Fibroblast of pulmonary artery (primary cell): ENCODE data around the gene GDI2.
A peak's percentile ranks its signal among the peaks of the same experiment; 100 is the strongest.

Experiments used
- DNase-seq: peaks from one replicate; pipeline ENCODE4 v3.0.0-alpha.2; 2010; ENCODE audit warnings: low read depth
- H3K4me3 ChIP-seq: replicated peaks from 2 replicates; pipeline ENCODE4 v1.5.1; 2011; ENCODE audit warnings: low read depth, mild to moderate bottlenecking, control low read depth, low read length, moderate library complexity
- TF ChIP-seq, protein P1 (sequence below): IDR thresholded peaks from 2 replicates; pipeline ENCODE4 v1.5.1; 2011; ENCODE audit warnings: mild to moderate bottlenecking, control low read depth, low read length, inconsistent platforms; ENCODE audit errors: missing control alignments

GDI2 gene

DNA sequence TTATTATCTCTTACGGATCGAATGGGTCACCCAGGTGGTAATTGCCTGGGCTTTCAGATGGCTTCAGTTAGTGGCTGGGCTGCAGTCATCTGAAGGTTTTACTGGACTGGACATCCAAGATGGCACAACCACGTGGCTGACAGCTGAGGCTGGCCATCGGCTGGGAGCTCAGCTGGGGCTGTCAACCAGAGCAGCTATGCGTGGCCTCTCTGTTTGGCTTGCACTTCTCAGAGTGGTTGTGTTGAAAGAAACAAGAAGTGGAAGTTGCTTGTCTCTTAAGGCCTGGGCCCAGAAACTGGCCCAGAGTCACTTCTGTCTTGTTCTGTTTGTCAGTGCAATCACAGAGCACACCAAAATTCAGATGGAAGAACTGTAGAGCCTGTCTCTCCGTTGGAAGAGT lies 5.7 kb upstream of the GDI2 start:
- TF ChIP-seq, protein P1, sequence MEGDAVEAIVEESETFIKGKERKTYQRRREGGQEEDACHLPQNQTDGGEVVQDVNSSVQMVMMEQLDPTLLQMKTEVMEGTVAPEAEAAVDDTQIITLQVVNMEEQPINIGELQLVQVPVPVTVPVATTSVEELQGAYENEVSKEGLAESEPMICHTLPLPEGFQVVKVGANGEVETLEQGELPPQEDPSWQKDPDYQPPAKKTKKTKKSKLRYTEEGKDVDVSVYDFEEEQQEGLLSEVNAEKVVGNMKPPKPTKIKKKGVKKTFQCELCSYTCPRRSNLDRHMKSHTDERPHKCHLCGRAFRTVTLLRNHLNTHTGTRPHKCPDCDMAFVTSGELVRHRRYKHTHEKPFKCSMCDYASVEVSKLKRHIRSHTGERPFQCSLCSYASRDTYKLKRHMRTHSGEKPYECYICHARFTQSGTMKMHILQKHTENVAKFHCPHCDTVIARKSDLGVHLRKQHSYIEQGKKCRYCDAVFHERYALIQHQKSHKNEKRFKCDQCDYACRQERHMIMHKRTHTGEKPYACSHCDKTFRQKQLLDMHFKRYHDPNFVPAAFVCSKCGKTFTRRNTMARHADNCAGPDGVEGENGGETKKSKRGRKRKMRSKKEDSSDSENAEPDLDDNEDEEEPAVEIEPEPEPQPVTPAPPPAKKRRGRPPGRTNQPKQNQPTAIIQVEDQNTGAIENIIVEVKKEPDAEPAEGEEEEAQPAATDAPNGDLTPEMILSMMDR, result no peak
- DNase-seq, result no peak
- no peak overlapping the region for H3K4me3 ChIP-seq

DNA sequence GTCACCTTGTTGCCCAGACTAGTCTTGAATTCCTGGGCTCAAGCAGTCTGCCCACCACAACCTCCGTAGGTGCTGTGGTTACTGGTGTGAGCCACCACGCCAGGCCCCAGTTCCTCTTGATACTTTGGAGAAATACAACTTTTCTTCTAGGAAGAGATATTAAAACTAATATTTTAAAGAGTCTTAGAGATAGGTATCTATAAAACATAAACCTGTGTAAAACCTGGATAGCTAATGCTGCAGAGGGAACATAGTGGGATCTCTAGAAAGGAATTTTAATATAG lies 4.8 kb upstream of the GDI2 start:
- DNase-seq, result no peak
- no peak overlapping the region for H3K4me3 ChIP-seq
- TF ChIP-seq, protein P1, result no peak

DNA sequence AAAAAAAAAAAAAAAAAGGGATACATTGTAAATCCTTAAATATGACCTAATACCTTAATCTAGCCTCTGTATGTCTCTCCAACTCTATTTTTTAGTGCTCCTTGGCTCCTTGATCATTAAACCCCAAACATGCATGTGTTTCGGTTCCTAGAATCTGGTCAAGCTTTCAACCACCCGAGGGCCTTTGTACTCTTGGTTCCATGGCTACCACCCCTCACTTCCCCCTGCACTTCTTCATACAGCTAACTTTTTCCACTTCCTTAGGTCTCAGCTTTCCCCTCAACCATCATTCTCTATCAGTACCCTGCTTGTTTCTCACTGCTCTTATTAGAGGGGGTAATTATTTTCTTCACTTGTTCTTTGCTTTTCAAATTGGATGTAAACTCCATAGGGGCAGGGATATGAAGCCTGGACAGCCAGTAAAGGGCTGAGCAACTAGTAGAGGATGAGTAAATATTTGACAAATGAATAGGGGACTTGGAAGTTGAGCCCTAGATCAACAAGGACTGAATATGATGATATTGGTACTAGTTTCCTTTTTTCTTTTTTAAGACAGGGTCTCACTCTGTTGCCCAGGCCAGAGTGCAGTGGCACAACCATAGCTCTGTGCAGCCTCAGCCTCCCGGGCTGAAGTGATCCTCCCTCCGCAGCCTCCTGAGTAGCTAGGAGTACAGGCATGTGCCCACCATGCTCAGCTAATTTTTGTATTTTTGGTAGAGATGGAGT lies 4.3 kb upstream of the GDI2 start:
- TF ChIP-seq, protein P1, result no peak
- H3K4me3 ChIP-seq, result no peak overlapping the region
- DNase-seq, result no peak

DNA sequence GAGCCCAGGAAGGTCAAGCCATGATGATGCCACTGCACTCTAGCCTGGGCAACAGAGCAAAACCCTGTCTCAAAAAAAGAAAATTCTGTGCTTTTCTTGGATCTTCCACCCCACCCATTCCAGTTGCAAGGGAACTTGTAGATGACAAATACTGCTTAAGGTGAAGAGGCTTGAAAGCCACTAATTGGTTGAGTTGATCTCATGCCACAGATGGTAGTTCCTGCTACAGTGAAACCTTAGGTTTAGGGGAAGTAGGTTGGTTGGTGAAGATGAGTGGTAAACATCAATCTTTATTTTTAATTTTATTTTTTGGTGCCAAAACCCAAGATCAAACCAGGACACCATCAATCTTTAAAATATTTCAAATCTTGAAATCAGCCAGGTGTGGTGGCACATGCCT lies 2.9 kb upstream of the GDI2 start:
- no peak overlapping the region for H3K4me3 ChIP-seq
- no peak for DNase-seq
- TF ChIP-seq, protein P1, result no peak

DNA sequence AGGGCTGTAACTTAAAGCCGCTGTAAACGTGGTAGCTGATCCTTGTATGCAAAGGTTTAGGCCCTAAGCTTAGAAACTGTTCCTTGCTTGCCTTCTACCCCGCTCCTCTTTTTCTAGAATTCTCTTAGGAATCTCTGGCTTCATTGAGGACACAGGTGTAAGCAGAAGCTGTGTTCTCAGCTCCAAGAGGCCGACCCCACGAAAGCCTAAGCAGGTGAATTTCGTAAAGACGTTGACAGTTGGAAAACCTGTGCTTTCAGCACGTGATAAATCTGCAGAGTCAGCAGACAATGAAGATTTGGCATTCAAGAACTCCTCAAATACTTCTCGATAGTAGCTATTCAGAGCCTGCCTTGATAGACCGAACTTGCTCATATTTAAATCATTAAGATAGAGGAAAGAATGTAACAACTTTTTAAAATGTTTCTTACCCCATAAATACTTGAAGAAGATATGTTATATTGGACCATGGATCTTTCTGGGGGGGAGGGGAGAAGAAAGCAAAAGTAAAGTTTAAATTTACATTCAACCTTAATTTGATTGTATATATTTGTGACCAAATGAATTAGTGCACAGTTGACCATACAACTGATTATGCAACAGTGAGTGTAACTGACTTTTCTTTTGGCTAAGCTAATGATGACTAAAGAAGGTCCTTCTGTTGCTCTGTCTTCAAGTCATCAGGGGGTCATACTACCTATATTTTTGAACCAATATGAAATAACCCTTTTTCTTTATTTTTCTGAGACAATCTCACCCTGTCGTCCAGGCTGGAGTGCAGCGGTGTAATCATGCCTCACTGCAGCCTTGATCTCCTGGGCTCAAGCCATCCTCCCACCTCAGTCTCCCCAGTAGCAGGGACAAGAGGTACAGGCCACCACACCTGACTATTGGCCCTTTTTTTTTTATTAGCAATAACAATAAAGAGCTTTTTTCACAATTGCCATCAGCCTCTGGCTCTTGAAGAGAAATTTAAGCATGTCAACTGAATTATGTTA lies 1.2 kb upstream of the GDI2 start:
- peak; percentile 21 for DNase-seq

DNA sequence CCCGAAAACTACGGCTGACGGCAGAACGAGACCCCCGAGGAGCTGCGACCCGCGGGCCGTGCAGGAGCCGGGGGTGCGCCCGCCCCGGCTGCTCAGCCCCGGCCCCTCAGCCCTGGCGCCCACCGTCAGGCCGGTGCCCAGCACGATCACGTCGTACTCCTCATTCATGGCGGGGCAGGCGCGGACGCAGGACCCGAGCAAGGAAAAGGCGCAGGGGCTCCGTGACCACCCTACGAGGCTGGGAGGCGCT lies 218 bp downstream of the GDI2 start:
- TF ChIP-seq, protein P1, result no peak
- DNase-seq, result no peak
- H3K4me3 ChIP-seq, result peak overlapping the region; percentile 92

More for the DNA sequence above, 1.2 kb upstream of the GDI2 start:
- TF ChIP-seq, protein P1, result no peak
- peak overlapping the region; percentile 92 for H3K4me3 ChIP-seq
